ENCODE measurements around the gene TUBB2B.

TUBB2B gene

GRCh38 chr6:3206339-3207015 lies 21.0 kb downstream of the TUBB2B start:
- TF ChIP-seq TAF1 (IDR thresholded peaks at IDR 0.05; ENCODE audit: borderline replicate concordance, insufficient read depth, low read length) (no peak), POLR2AphosphoS5 (IDR thresholded peaks at IDR 0.05; ENCODE audit: low read depth, low read length) (no peak)

- TF ChIP-seq, protein P1, sequence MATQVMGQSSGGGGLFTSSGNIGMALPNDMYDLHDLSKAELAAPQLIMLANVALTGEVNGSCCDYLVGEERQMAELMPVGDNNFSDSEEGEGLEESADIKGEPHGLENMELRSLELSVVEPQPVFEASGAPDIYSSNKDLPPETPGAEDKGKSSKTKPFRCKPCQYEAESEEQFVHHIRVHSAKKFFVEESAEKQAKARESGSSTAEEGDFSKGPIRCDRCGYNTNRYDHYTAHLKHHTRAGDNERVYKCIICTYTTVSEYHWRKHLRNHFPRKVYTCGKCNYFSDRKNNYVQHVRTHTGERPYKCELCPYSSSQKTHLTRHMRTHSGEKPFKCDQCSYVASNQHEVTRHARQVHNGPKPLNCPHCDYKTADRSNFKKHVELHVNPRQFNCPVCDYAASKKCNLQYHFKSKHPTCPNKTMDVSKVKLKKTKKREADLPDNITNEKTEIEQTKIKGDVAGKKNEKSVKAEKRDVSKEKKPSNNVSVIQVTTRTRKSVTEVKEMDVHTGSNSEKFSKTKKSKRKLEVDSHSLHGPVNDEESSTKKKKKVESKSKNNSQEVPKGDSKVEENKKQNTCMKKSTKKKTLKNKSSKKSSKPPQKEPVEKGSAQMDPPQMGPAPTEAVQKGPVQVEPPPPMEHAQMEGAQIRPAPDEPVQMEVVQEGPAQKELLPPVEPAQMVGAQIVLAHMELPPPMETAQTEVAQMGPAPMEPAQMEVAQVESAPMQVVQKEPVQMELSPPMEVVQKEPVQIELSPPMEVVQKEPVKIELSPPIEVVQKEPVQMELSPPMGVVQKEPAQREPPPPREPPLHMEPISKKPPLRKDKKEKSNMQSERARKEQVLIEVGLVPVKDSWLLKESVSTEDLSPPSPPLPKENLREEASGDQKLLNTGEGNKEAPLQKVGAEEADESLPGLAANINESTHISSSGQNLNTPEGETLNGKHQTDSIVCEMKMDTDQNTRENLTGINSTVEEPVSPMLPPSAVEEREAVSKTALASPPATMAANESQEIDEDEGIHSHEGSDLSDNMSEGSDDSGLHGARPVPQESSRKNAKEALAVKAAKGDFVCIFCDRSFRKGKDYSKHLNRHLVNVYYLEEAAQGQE (IDR thresholded peaks at IDR 0.05; ENCODE audit: insufficient read depth in 1 of 2, low read depth in 2 of 2, low read length in 2 of 2) = no peak
- TF ChIP-seq FOXP2 (optimal IDR thresholded peaks at IDR 0.05; ENCODE audit: borderline replicate concordance, extremely low read depth, extremely low read length, insufficient read depth) = no peak
- no peak for TF ChIP-seq TAF1 (IDR thresholded peaks at IDR 0.05; ENCODE audit: borderline replicate concordance, insufficient read depth, low read length)
- no peak for TF ChIP-seq SIN3A (IDR thresholded peaks at IDR 0.05; ENCODE audit: borderline replicate concordance, insufficient read depth, low read length)
- no peak for TF ChIP-seq POLR2AphosphoS5 (IDR thresholded peaks at IDR 0.05; ENCODE audit: low read depth, low read length)
Observed at GRCh38 chr6:3205913-3206312, 21.5 kb downstream of the TUBB2B start.

- TF ChIP-seq SIN3A (IDR thresholded peaks at IDR 0.05; ENCODE audit: borderline replicate concordance, insufficient read depth, low read length) (no peak), FOXP2 (optimal IDR thresholded peaks at IDR 0.05; ENCODE audit: borderline replicate concordance, extremely low read depth, extremely low read length, insufficient read depth) (no peak), TAF1 (IDR thresholded peaks at IDR 0.05; ENCODE audit: borderline replicate concordance, insufficient read depth, low read length) (no peak), POLR2AphosphoS5 (IDR thresholded peaks at IDR 0.05; ENCODE audit: low read depth, low read length) (no peak)
- TF ChIP-seq, protein P1 (IDR thresholded peaks at IDR 0.05; ENCODE audit: insufficient read depth in 1 of 2, low read depth in 2 of 2, low read length in 2 of 2) = no peak
Observed at GRCh38 chr6:3204921-3205320, 22.5 kb downstream of the TUBB2B start.

- no peak for TF ChIP-seq TAF1 (IDR thresholded peaks at IDR 0.05; ENCODE audit: borderline replicate concordance, insufficient read depth, low read length)
- TF ChIP-seq FOXP2 (optimal IDR thresholded peaks at IDR 0.05; ENCODE audit: borderline replicate concordance, extremely low read depth, extremely low read length, insufficient read depth) = no peak
- no peak for TF ChIP-seq POLR2AphosphoS5 (IDR thresholded peaks at IDR 0.05; ENCODE audit: low read depth, low read length)
Observed at GRCh38 chr6:3202999-3203696, 24.3 kb downstream of the TUBB2B start.

DNA sequence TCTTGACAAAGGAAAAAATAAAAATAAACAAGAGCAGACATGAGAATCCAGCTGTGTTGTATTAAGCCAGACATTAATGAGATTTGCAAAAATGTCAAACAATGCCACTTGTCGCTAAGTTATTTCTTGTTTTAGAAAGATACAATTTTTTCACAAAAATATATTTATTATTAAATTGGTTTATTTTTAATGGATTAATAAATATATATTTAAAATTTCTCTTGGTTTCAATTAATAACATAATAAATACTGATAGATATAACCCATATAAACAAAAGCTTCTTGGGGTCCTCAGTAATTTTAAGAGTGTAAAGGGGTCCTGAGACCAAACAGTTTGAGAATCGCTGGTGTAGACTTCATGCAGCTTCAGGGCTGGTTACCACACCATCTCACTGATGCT lies 26.1 kb downstream of the TUBB2B start:
- TF ChIP-seq TAF1 (IDR thresholded peaks at IDR 0.05; ENCODE audit: borderline replicate concordance, insufficient read depth, low read length) = no peak

GRCh38 chr6:3200682-3201081 lies 26.8 kb downstream of the TUBB2B start:
- TF ChIP-seq, protein P1 (IDR thresholded peaks at IDR 0.05; ENCODE audit: insufficient read depth in 1 of 2, low read depth in 2 of 2, low read length in 2 of 2) = no peak
- no peak for TF ChIP-seq TAF1 (IDR thresholded peaks at IDR 0.05; ENCODE audit: borderline replicate concordance, insufficient read depth, low read length)
- TF ChIP-seq FOXP2 (optimal IDR thresholded peaks at IDR 0.05; ENCODE audit: borderline replicate concordance, extremely low read depth, extremely low read length, insufficient read depth) = no peak
- no peak for TF ChIP-seq POLR2AphosphoS5 (IDR thresholded peaks at IDR 0.05; ENCODE audit: low read depth, low read length)
- TF ChIP-seq SIN3A (IDR thresholded peaks at IDR 0.05; ENCODE audit: borderline replicate concordance, insufficient read depth, low read length) = no peak
